GM18517 (cell line): Measurements from ENCODE around the gene MIGA1.

Experiments used
- ATAC-seq: cut with Tn5 transposase; IDR thresholded peaks from one replicate; pipeline ENCODE4 v1.9.1; 2021; ENCODE audit warnings: mild to moderate bottlenecking, moderate library complexity; ENCODE audit not compliant: unreplicated experiment

MIGA1 gene

GRCh38 chr1:77841574-77841973 is 62.1 kb downstream of the MIGA1 start:
- ATAC-seq: no peak

- no peak for ATAC-seq
Observed at GRCh38 chr1:77845951-77846350, 66.5 kb downstream of the MIGA1 start.

GRCh38 chr1:77846966-77847365 is 67.5 kb downstream of the MIGA1 start:
- no peak for ATAC-seq

- no peak for ATAC-seq
Observed at GRCh38 chr1:77847621-77848080, 68.2 kb downstream of the MIGA1 start.

- ATAC-seq: no peak
Observed at GRCh38 chr1:77850082-77850481, 70.6 kb downstream of the MIGA1 start.

- ATAC-seq: no peak
Observed at GRCh38 chr1:77857552-77857951, 78.1 kb downstream of the MIGA1 start.

- ATAC-seq: no peak
Observed at GRCh38 chr1:77858725-77859124, 79.3 kb downstream of the MIGA1 start.

GRCh38 chr1:77859248-77859647 is 79.8 kb downstream of the MIGA1 start:
- no peak for ATAC-seq

- ATAC-seq: no peak
Observed at GRCh38 chr1:77866296-77866695, 86.8 kb downstream of the MIGA1 start.

- no peak for ATAC-seq
Observed at GRCh38 chr1:77872645-77873044, 93.2 kb downstream of the MIGA1 start.

- no peak for ATAC-seq
Observed at GRCh38 chr1:77873461-77873860, 94.0 kb downstream of the MIGA1 start.

- ATAC-seq: no peak
Observed at GRCh38 chr1:77874804-77875445, 95.5 kb downstream of the MIGA1 start.

- ATAC-seq: no peak
Observed at GRCh38 chr1:77876884-77877283, 97.4 kb downstream of the MIGA1 start.

- ATAC-seq: no peak
Observed at GRCh38 chr1:77881061-77881460, 101.6 kb downstream of the MIGA1 start.

- ATAC-seq: no peak
Observed at GRCh38 chr1:77882411-77882810, 103.0 kb downstream of the MIGA1 start.

GRCh38 chr1:77888081-77888780 is 108.8 kb downstream of the MIGA1 start, which contains the start of gene NEXN:
Gene NEXN (plus strand): TSS chr1:77888624. CDS start chr1:77916107, 27,483 bp downstream.
- no peak for ATAC-seq

GRCh38 chr1:77888781-77889642 is 109.6 kb downstream of the MIGA1 start:
- ATAC-seq: no peak

- ATAC-seq: no peak
Observed at GRCh38 chr1:77889671-77890070, 110.2 kb downstream of the MIGA1 start.

GRCh38 chr1:77891200-77891599 is 111.8 kb downstream of the MIGA1 start:
- ATAC-seq: no peak

GRCh38 chr1:77899647-77900320 is 120.3 kb downstream of the MIGA1 start:
- no peak for ATAC-seq
